GM12892 (cell line): ENCODE data around the gene DLGAP1.

Source experiments
- DNase-seq: peaks from one replicate; pipeline ENCODE4 v3.0.0; 2011; ENCODE audit not compliant: insufficient read length
- FAIRE-seq: peaks from 2 replicates; lab custom pipeline; 2011; peaks lifted over from hg19 to GRCh38; lab: Jason Lieb, UNC
- POLR2A ChIP-seq: IDR thresholded peaks from 2 replicates; pipeline ENCODE4 v1.6.1; 2011; ENCODE audit warnings: low read depth, low read length, control low read depth
- POLR2AphosphoS5 ChIP-seq: IDR thresholded peaks from 2 replicates; pipeline ENCODE4 v1.6.1; 2011; ENCODE audit warnings: low read depth, low read length, control low read depth
- TAF1 ChIP-seq: IDR thresholded peaks from 2 replicates; pipeline ENCODE4 v1.6.1; 2011; ENCODE audit warnings: low read depth, mild to moderate bottlenecking, control low read depth, low read length, borderline replicate concordance

The DLGAP1 gene

GRCh38 chr18:3861495-3861894 lies 593.6 kb downstream of the DLGAP1 start:
- DNase-seq, result no peak
- TF ChIP-seq TAF1 (no peak), POLR2A (no peak), POLR2AphosphoS5 (no peak)
- no peak for FAIRE-seq

GRCh38 chr18:3857544-3857943 lies 597.6 kb downstream of the DLGAP1 start:
- FAIRE-seq, result no peak
- DNase-seq, result no peak
- TF ChIP-seq POLR2A (no peak), TAF1 (no peak), POLR2AphosphoS5 (no peak)

GRCh38 chr18:3855966-3856365 lies 599.1 kb downstream of the DLGAP1 start:
- no peak for FAIRE-seq
- no peak for TF ChIP-seq POLR2A
- TF ChIP-seq POLR2AphosphoS5, result no peak
- no peak for TF ChIP-seq TAF1

GRCh38 chr18:3852321-3852720 lies 602.8 kb downstream of the DLGAP1 start:
- DNase-seq (no peak), FAIRE-seq (no peak)
- TF ChIP-seq POLR2A, result no peak
- TF ChIP-seq POLR2AphosphoS5, result no peak
- TF ChIP-seq TAF1, result no peak

More at GRCh38 chr18:3855966-3856365, 599.1 kb downstream of the DLGAP1 start:
- DNase-seq, result no peak

- FAIRE-seq, result no peak
- no peak for DNase-seq
- TF ChIP-seq POLR2A (no peak), POLR2AphosphoS5 (no peak), TAF1 (no peak)
These were observed 603.9 kb downstream of the DLGAP1 start for GRCh38 chr18:3851159-3851558.

- no peak for TF ChIP-seq POLR2AphosphoS5
- no peak for TF ChIP-seq TAF1
- TF ChIP-seq POLR2A, result no peak
- FAIRE-seq, result no peak
- DNase-seq, result no peak
These were observed 606.8 kb downstream of the DLGAP1 start for GRCh38 chr18:3848316-3848715.

- no peak for TF ChIP-seq TAF1
- TF ChIP-seq POLR2AphosphoS5, result no peak
- TF ChIP-seq POLR2A, result no peak
- no peak for FAIRE-seq
- no peak for DNase-seq
These were observed 609.9 kb downstream of the DLGAP1 start for GRCh38 chr18:3845161-3845560.

- no peak for TF ChIP-seq POLR2A
- TF ChIP-seq TAF1, result no peak
- TF ChIP-seq POLR2AphosphoS5, result no peak
- DNase-seq (no peak), FAIRE-seq (no peak)
These were observed 612.3 kb downstream of the DLGAP1 start for GRCh38 chr18:3842844-3843243.

GRCh38 chr18:3840766-3841165 lies 614.3 kb downstream of the DLGAP1 start:
- FAIRE-seq (no peak), DNase-seq (no peak)
- TF ChIP-seq POLR2AphosphoS5 (no peak), POLR2A (no peak), TAF1 (no peak)

GRCh38 chr18:3839581-3839981 lies 615.5 kb downstream of the DLGAP1 start:
- no peak for DNase-seq
- FAIRE-seq, result no peak
- no peak for TF ChIP-seq POLR2A
- TF ChIP-seq TAF1, result no peak
- no peak for TF ChIP-seq POLR2AphosphoS5

- no peak for DNase-seq
- no peak for FAIRE-seq
- TF ChIP-seq POLR2AphosphoS5 (no peak), POLR2A (no peak), TAF1 (no peak)
These were observed 618.4 kb downstream of the DLGAP1 start for GRCh38 chr18:3836483-3837335.

GRCh38 chr18:3832025-3832638 lies 623.0 kb downstream of the DLGAP1 start:
- DNase-seq (no peak), FAIRE-seq (no peak)
- TF ChIP-seq POLR2A (no peak), TAF1 (no peak), POLR2AphosphoS5 (no peak)

GRCh38 chr18:3830604-3831003 lies 624.5 kb downstream of the DLGAP1 start:
- DNase-seq, result no peak

More at GRCh38 chr18:3830604-3831003, 624.5 kb downstream of the DLGAP1 start:
- TF ChIP-seq POLR2A, result no peak
- no peak for TF ChIP-seq POLR2AphosphoS5
- TF ChIP-seq TAF1, result no peak
- FAIRE-seq, result no peak
